Hepatocyte (in vitro differentiated cells): ENCODE data around the gene PCCA.

Source experiments
- EZH2 ChIP-seq: fragments of 200-600 bp; sonication (generic); IDR thresholded peaks from 2 replicates; pipeline ENCODE4 v1.6.1; 2016; ENCODE audit warnings: antibody characterized with exemption, mild to moderate bottlenecking, borderline replicate concordance
- EZH2phosphoT487 ChIP-seq: fragments of 200-600 bp; sonication (generic); IDR thresholded peaks from one replicate; pipeline ENCODE4 v1.6.1; 2018; ENCODE audit warnings: antibody characterized with exemption, mild to moderate bottlenecking, low read depth, moderate library complexity; ENCODE audit not compliant: unreplicated experiment, severe bottlenecking
- TF ChIP-seq, protein P1 (sequence below): fragments of 200-600 bp; sonication (generic); IDR thresholded peaks from 2 replicates; pipeline ENCODE4 v1.5.1; 2016; ENCODE audit warnings: antibody characterized with exemption, mild to moderate bottlenecking; ENCODE audit not compliant: poor library complexity

DNA sequence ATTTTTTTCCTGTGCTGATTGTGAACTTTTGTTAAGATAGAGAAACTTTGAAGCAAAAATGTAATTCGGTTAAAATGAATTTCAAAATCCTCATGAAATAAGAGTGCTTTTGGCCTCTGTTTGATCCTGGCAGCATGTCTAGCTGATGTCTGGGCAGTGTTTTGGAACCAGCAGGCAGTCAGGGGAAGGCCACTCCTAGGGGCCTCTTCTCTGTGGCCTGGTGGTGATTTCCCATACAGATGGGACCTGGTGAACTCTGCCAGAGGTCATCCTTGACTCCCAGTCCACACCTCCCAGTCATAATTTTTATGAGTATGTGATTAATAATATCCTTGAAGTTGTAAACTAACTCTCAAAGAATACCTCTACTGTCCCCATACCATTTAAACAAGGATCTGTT, 226.6 kb downstream of the PCCA start:
- TF ChIP-seq, protein P1, sequence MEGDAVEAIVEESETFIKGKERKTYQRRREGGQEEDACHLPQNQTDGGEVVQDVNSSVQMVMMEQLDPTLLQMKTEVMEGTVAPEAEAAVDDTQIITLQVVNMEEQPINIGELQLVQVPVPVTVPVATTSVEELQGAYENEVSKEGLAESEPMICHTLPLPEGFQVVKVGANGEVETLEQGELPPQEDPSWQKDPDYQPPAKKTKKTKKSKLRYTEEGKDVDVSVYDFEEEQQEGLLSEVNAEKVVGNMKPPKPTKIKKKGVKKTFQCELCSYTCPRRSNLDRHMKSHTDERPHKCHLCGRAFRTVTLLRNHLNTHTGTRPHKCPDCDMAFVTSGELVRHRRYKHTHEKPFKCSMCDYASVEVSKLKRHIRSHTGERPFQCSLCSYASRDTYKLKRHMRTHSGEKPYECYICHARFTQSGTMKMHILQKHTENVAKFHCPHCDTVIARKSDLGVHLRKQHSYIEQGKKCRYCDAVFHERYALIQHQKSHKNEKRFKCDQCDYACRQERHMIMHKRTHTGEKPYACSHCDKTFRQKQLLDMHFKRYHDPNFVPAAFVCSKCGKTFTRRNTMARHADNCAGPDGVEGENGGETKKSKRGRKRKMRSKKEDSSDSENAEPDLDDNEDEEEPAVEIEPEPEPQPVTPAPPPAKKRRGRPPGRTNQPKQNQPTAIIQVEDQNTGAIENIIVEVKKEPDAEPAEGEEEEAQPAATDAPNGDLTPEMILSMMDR = no peak
- no peak for TF ChIP-seq EZH2
- no peak for TF ChIP-seq EZH2phosphoT487
